Neuronal stem cell (in vitro differentiated cells): Measurements from ENCODE around the gene CDPF1.
A peak's percentile ranks its signal among the peaks of the same experiment; 100 is the strongest.

Experiments used
- DNase-seq: peaks from one replicate; pipeline ENCODE4 v3.0.0-alpha.2; 2013; ENCODE audit warnings: low spot score
- H2AFZ ChIP-seq: one replicate; pipeline ENCODE4 v1.6.1; 2013; ENCODE audit warnings: mild to moderate bottlenecking, low read length, inconsistent platforms
- H2AK5ac ChIP-seq: 2 replicates; pipeline ENCODE4 v1.6.1; 2013; ENCODE audit warnings: low read depth, mild to moderate bottlenecking, inconsistent platforms, low read length, moderate library complexity, mixed read lengths
- H2BK120ac ChIP-seq: 2 replicates; pipeline ENCODE4 v1.6.1; 2013; ENCODE audit warnings: low read depth, mild to moderate bottlenecking, inconsistent platforms, low read length, moderate library complexity, mixed read lengths
- H2BK12ac ChIP-seq: one replicate; pipeline ENCODE4 v1.6.1; 2013; ENCODE audit warnings: low read length, inconsistent platforms
- H2BK15ac ChIP-seq: 2 replicates; pipeline ENCODE4 v1.6.1; 2013; ENCODE audit warnings: mild to moderate bottlenecking, low read length, inconsistent platforms, mixed read lengths
- H2BK5ac ChIP-seq: one replicate; pipeline ENCODE4 v1.6.1; 2013; ENCODE audit warnings: inconsistent platforms, mild to moderate bottlenecking, low read length, moderate library complexity
- H3K14ac ChIP-seq: one replicate; pipeline ENCODE4 v1.6.1; 2013; ENCODE audit warnings: low read length, inconsistent platforms
- H3K18ac ChIP-seq: 2 replicates; pipeline ENCODE4 v1.6.1; 2013; ENCODE audit warnings: low read length, inconsistent platforms
- H3K23ac ChIP-seq: 2 replicates; pipeline ENCODE4 v1.6.1; 2013; ENCODE audit warnings: low read depth, mild to moderate bottlenecking, mixed read lengths, low read length, inconsistent platforms; ENCODE audit not compliant: poor library complexity
- H3K27ac ChIP-seq: replicated peaks from 3 replicates; pipeline ENCODE4 v1.5.1; 2013; ENCODE audit warnings: low read length, inconsistent platforms
- H3K27me3 ChIP-seq, 3 experiments: 2 replicates each; pipeline ENCODE4 v1.6.1; 2013; ENCODE audit warnings: low read length in 3 of 3, mild to moderate bottlenecking in 2 of 3, inconsistent platforms in 1 of 3, low read depth in 1 of 3, mixed read lengths in 1 of 3, moderate library complexity in 1 of 3; ENCODE audit not compliant: control insufficient read depth in 3 of 3, insufficient read depth in 3 of 3
- H3K36me3 ChIP-seq, 2 donors: replicated peaks in 1 of 2; 2 replicates each; pipeline ENCODE4 v1.6.1; 2013; ENCODE audit warnings: low read length in 2 of 2; ENCODE audit not compliant: control insufficient read depth in 2 of 2, insufficient read depth in 2 of 2
- H3K4ac ChIP-seq: 2 replicates; pipeline ENCODE4 v1.6.1; 2013; ENCODE audit warnings: inconsistent platforms, mild to moderate bottlenecking, low read length, moderate library complexity
- H3K4me1 ChIP-seq, 2 donors: 1 replicate in 1 of 2; 2 replicates in 1 of 2; pipeline ENCODE4 v1.6.1; 2013; ENCODE audit warnings: low read length in 2 of 2, low read depth in 1 of 2; ENCODE audit not compliant: control insufficient read depth in 2 of 2, insufficient read depth in 1 of 2
- H3K4me2 ChIP-seq: one replicate; pipeline ENCODE4 v1.6.1; 2013; ENCODE audit warnings: mild to moderate bottlenecking, low read length, inconsistent platforms; ENCODE audit not compliant: insufficient read depth, poor library complexity, severe bottlenecking
- H3K4me3 ChIP-seq, 2 donors: 2 replicates each; pipeline ENCODE4 v1.5.1; 2013; ENCODE audit warnings: low read length in 2 of 2, mild to moderate bottlenecking in 2 of 2, inconsistent platforms in 1 of 2, moderate library complexity in 1 of 2
- H3K79me1 ChIP-seq: one replicate; pipeline ENCODE4 v1.6.1; 2013; ENCODE audit warnings: low read depth, mild to moderate bottlenecking, inconsistent platforms, low read length, moderate library complexity
- H3K9ac ChIP-seq: one replicate; pipeline ENCODE4 v1.6.1; 2013; ENCODE audit warnings: mild to moderate bottlenecking, low read depth, low read length, inconsistent platforms; ENCODE audit not compliant: poor library complexity
- H3K9me3 ChIP-seq, 2 donors: replicated peaks in 1 of 2; 2 replicates each; pipeline versions ENCODE3 to v1.6.1; 2013; ENCODE audit warnings: low read length in 2 of 2, mild to moderate bottlenecking in 2 of 2, inconsistent platforms in 1 of 2, low read depth in 1 of 2, mixed read lengths in 1 of 2, moderate library complexity in 1 of 2; ENCODE audit not compliant: control insufficient read depth in 2 of 2, insufficient read depth in 1 of 2
- H4K8ac ChIP-seq: one replicate; pipeline ENCODE4 v1.6.1; 2013; ENCODE audit warnings: low read depth, mild to moderate bottlenecking, inconsistent platforms, low read length, moderate library complexity
- H4K91ac ChIP-seq: one replicate; pipeline ENCODE4 v1.6.1; 2013; ENCODE audit warnings: low read length, low read depth, mild to moderate bottlenecking, inconsistent platforms; ENCODE audit not compliant: poor library complexity
- WGBS, 2 donors: extraction: QIAGEN DNeasy Blood & Tissue Kit; methylation state at CpG; one replicate each; pipeline ENCODE4 v1.1.7; 2013; ENCODE audit warnings: missing lambda C conversion rate in 2 of 2, mixed read lengths in 1 of 2; ENCODE audit not compliant: insufficient read length in 2 of 2, insufficient replicate concordance in 1 of 2; ENCODE audit errors: extremely low coverage in 2 of 2; 5-methylcytosine and 5-hydroxymethylcytosine counted together

The CDPF1 gene

DNA sequence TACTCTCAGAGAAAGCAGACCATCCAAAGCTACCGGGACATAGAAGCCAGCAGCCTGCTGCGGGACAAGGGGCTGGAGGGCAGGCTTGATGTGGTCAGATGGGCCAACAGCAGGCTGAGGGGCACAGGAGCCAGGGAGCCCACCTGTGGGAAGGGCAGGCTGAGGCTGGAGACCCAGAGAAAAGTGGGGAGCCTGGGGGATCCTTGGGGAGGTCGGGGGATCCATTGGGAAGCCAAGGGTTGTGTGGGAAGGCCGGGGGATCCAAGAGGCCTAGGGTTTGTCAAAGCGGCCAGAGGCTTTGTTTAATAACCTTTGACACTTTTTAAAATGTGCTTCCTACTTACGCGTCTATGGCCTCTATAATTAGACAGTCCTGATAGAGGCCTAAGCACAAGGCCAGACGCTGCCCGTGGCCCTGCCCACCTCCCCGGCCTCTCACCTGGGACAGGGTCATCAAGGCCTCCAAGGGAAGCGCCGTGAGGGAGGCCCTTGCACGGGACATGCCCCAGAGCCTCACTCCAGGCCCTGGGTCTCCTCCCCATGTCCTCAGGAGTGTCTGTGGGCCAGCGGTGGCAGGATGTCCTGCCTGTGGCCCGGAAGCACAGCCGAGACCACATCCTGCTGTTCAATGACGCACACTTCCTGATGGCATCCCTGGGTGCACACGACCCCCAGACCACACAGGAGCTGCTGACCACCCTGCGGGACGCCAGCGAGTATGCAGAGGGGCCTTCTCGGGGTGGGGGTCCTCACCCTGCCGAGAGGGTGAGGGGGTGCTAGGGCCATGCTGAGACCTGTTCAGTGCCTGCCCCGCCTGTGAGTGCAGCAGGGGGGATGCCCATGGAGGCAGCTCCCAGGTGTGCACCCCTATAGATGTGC, 38.0 kb upstream of the CDPF1 start:
- H3K79me1 ChIP-seq = peaks cover 1% of the 10 kb centered on the region
- no peak overlapping the region for H2BK5ac ChIP-seq
- H3K9me3 ChIP-seq = peaks cover 0 to 2% of the 10 kb centered on the region in 2 donors
- H3K9ac ChIP-seq = peak overlapping the region; percentile 0
- H3K27ac ChIP-seq = no peak overlapping the region
- H4K8ac ChIP-seq = no peak overlapping the region
- H2AK5ac ChIP-seq = peak overlapping the region; percentile 37
- H3K18ac ChIP-seq = no peak overlapping the region
- DNase-seq = no peak
- H3K36me3 ChIP-seq = peaks cover 7 to 80% of the 10 kb centered on the region in 2 donors
- H2BK15ac ChIP-seq = no peak overlapping the region
- peak overlapping the region; percentile 89 for H3K14ac ChIP-seq
- no peak overlapping the region for H3K4ac ChIP-seq
- no peak overlapping the region for H3K23ac ChIP-seq
- peak overlapping the region; percentile 61 for H2BK120ac ChIP-seq
- no peak overlapping the region for H3K4me3 ChIP-seq
- H2AFZ ChIP-seq = no peak overlapping the region
- H3K27me3 ChIP-seq = no peaks in the 10 kb centered on the region
- H4K91ac ChIP-seq = no peak overlapping the region
- WGBS, 2 donors = no CpG with 5 or more reads among the region's 24 CpGs
- H2BK12ac ChIP-seq = no peak overlapping the region
- H3K4me2 ChIP-seq = no peak overlapping the region
- no peaks in the 10 kb centered on the region for H3K4me1 ChIP-seq

DNA sequence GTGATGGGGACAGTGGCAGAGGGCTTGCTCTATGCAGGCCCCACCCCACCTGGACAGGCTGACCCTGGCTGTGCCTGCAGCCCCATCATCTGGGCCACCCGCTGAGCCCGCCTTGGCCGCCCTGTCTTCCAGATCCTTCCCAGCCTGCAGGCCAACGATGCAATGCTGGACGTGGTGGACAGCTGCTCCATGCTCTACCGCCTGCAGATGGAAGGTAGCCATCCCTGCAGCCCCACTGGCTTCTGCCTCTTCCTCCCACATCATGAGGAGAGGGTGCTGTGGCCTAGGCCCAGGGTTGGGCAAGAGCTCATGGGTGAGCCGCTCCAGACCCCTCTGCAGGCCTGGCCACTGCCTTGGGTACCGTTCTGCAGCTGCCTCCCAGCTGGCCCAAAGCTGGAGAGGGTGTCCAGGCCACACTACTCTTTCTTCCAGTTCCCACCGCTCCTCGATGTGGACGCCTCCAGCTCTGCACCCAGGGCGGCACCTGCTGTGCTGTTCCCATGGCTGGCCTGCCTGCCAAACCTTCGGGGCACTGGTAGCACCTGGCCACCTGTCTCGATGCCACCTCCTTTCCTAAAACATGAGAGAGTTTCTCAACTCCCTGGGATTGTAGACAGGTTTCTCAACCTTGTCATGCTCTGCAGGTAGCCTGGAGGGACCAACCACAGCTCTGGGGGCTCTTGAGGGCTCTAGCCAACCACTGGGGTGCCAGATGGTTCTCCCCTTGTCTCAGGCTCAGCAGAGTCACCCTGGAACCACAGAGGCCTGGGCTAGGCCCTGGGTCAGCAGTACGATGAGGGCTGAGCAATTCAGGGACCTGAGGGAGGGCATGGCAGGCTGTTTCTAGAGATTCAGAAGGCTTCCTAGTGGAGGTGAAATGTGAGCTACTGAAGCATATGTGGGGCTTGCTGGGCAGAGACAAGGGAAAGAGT, 37.1 kb upstream of the CDPF1 start:
- WGBS, 2 donors = no CpG with 5 or more reads among the region's 15 CpGs
- no peak overlapping the region for H3K4me3 ChIP-seq

DNA sequence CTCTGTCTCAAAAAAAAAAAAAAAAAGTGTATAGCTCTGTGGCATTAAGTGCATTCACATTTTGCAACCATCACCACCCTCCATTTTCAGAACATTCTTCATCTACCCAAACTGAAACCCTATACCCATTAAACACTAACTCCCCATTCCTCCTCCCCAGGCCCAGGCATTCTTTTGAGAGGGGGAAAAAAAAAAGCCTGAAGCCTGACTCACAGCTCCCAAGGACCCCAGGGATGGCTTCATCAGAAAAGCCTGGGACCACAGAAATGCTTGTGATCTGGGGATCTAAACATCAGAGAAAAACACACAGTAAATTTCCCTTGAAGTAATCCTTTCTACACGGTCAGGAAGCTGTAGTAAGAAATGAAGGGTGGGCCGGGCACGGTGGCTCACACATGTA, 35.9 kb upstream of the CDPF1 start:
- no CpG with 5 or more reads among the region's 3 CpGs for WGBS, 2 donors
- no peak overlapping the region for H3K18ac ChIP-seq
- no peak overlapping the region for H2AK5ac ChIP-seq
- no peaks in the 10 kb centered on the region for H3K27me3 ChIP-seq
- no peak for DNase-seq
- H3K9ac ChIP-seq = no peak overlapping the region
- no peak overlapping the region for H2AFZ ChIP-seq
- H4K91ac ChIP-seq = no peak overlapping the region
- H3K14ac ChIP-seq = no peak overlapping the region
- H4K8ac ChIP-seq = no peak overlapping the region
- no peaks in the 10 kb centered on the region for H3K4me1 ChIP-seq
- peaks cover 8 to 85% of the 10 kb centered on the region in 2 donors for H3K36me3 ChIP-seq
- no peak overlapping the region for H2BK15ac ChIP-seq
- no peak overlapping the region for H2BK5ac ChIP-seq
- no peak overlapping the region for H3K4ac ChIP-seq
- no peak overlapping the region for H3K27ac ChIP-seq
- peaks cover 3% of the 10 kb centered on the region for H3K79me1 ChIP-seq
- H3K4me3 ChIP-seq = no peak overlapping the region
- no peak overlapping the region for H2BK12ac ChIP-seq
- no peak overlapping the region for H2BK120ac ChIP-seq
- peaks cover 0 to 2% of the 10 kb centered on the region in 2 donors for H3K9me3 ChIP-seq
- no peak overlapping the region for H3K23ac ChIP-seq
- no peak overlapping the region for H3K4me2 ChIP-seq

More for the DNA sequence above, 37.1 kb upstream of the CDPF1 start:
- no peaks in the 10 kb centered on the region for H3K4me1 ChIP-seq
- H2BK5ac ChIP-seq = peak overlapping the region; percentile 75
- H3K18ac ChIP-seq = no peak overlapping the region
- DNase-seq = no peak
- peaks cover 0 to 2% of the 10 kb centered on the region in 2 donors for H3K9me3 ChIP-seq
- H3K23ac ChIP-seq = peak overlapping the region; percentile 65
- no peak overlapping the region for H2AK5ac ChIP-seq
- H3K27ac ChIP-seq = no peak overlapping the region
- no peaks in the 10 kb centered on the region for H3K27me3 ChIP-seq
- H3K79me1 ChIP-seq = peaks cover 1% of the 10 kb centered on the region
- H2BK120ac ChIP-seq = no peak overlapping the region
- no peak overlapping the region for H2AFZ ChIP-seq
- H3K36me3 ChIP-seq = peaks cover 8 to 78% of the 10 kb centered on the region in 2 donors
- H3K14ac ChIP-seq = no peak overlapping the region
- no peak overlapping the region for H4K91ac ChIP-seq
- H3K9ac ChIP-seq = peak overlapping the region; percentile 60
- peak overlapping the region; percentile 17 for H4K8ac ChIP-seq
- H3K4ac ChIP-seq = no peak overlapping the region
- H2BK12ac ChIP-seq = no peak overlapping the region
- H3K4me2 ChIP-seq = no peak overlapping the region
- no peak overlapping the region for H2BK15ac ChIP-seq
